ENCODE results near the gene MAMDC4.
"Not testable (repeated sequence)": the region's sequence is repeated elsewhere in the genome, so short reads cannot be mapped to it uniquely, and the experiment has no call there.

Gene MAMDC4

GRCh38 chr9:136827794-136828473 is 24.2 kb upstream of the MAMDC4 start:
- no peak overlapping the region for H3K27ac ChIP-seq (ENCODE audit: low read length)
- H3K36me3 ChIP-seq (ENCODE audit: control insufficient read depth, low read depth, low read length), result peaks cover 60% of the 10 kb centered on the region
- H3K4me1 ChIP-seq (ENCODE audit: control insufficient read depth, low read depth, low read length), result no peaks in the 10 kb centered on the region
- H3K9me3 ChIP-seq (ENCODE audit: control insufficient read depth, low read depth, low read length), result no peaks in the 10 kb centered on the region
- no peaks in the 10 kb centered on the region for H3K27me3 ChIP-seq (ENCODE audit: control insufficient read depth, insufficient read depth, low read length)
- H3K4me3 ChIP-seq (ENCODE audit: low read length), result no peak overlapping the region
- no peak overlapping the region for H3K9ac ChIP-seq (ENCODE audit: low read length)

DNA sequence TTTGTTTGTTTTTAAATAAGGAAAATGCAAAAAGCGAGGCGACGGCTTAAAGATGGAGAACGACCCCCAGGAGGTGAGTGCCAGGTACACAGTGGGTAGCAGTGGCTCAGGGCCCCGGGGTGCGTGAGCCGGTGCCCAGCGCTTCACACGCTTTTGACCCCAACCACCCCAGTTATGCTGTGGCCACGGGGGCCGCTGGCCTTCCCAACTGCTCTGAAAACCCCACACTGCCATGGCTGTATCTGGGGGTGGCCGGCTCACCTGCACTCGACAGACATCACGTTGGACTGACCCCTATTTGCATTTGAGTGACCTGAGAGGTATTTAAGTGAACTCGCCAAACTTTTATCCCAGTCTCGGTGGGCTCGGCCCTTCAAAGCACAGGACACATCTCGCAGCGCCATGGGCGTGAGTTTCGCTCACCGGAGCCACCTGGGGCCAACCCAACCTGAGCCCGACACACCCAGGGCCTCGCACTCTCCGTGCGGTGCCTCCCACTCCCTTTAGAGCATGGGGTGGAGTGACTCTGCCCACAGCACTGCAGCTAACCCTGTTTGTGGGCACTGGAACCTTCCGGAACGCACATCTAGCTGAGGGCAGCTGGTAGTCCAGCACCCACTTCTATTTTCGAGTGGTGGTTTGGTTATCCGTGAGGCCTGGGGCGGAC is 23.5 kb upstream of the MAMDC4 start:
- no peak overlapping the region for H3K27ac ChIP-seq (ENCODE audit: low read length)
- no peaks in the 10 kb centered on the region for H3K4me1 ChIP-seq (ENCODE audit: control insufficient read depth, low read depth, low read length)
- peaks cover 56% of the 10 kb centered on the region for H3K36me3 ChIP-seq (ENCODE audit: control insufficient read depth, low read depth, low read length)
- no peak overlapping the region for H3K4me3 ChIP-seq (ENCODE audit: low read length)
- no peaks in the 10 kb centered on the region for H3K27me3 ChIP-seq (ENCODE audit: control insufficient read depth, insufficient read depth, low read length)
- no peaks in the 10 kb centered on the region for H3K9me3 ChIP-seq (ENCODE audit: control insufficient read depth, low read depth, low read length)
- H3K9ac ChIP-seq (ENCODE audit: low read length), result no peak overlapping the region

DNA sequence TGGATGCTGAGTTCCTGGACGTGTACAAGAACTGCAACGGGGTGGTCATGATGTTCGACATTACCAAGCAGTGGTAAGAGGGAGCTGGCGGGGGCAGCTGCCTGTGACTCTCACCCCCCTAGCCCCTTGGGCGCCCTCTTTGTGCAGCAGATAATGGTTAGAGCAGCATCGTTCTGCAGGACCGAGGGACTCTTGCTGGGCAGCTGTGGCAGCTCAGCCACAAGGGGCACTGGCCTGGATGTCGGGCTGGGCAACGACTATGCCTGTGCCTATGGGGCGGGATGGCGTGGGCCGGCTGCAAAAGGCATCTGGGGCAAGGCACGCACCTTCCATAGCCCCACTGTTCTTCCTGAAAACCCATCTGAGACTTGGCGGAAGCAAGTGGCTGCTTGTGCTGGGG is 22.7 kb upstream of the MAMDC4 start:
- H3K4me1 ChIP-seq (ENCODE audit: control insufficient read depth, low read depth, low read length), result no peaks in the 10 kb centered on the region
- no peak overlapping the region for H3K9ac ChIP-seq (ENCODE audit: low read length)
- H3K9me3 ChIP-seq (ENCODE audit: control insufficient read depth, low read depth, low read length), result no peaks in the 10 kb centered on the region
- no peaks in the 10 kb centered on the region for H3K27me3 ChIP-seq (ENCODE audit: control insufficient read depth, insufficient read depth, low read length)
- peaks cover 53% of the 10 kb centered on the region for H3K36me3 ChIP-seq (ENCODE audit: control insufficient read depth, low read depth, low read length)
- H3K27ac ChIP-seq (ENCODE audit: low read length), result no peak overlapping the region
- H3K4me3 ChIP-seq (ENCODE audit: low read length), result no peak overlapping the region

DNA sequence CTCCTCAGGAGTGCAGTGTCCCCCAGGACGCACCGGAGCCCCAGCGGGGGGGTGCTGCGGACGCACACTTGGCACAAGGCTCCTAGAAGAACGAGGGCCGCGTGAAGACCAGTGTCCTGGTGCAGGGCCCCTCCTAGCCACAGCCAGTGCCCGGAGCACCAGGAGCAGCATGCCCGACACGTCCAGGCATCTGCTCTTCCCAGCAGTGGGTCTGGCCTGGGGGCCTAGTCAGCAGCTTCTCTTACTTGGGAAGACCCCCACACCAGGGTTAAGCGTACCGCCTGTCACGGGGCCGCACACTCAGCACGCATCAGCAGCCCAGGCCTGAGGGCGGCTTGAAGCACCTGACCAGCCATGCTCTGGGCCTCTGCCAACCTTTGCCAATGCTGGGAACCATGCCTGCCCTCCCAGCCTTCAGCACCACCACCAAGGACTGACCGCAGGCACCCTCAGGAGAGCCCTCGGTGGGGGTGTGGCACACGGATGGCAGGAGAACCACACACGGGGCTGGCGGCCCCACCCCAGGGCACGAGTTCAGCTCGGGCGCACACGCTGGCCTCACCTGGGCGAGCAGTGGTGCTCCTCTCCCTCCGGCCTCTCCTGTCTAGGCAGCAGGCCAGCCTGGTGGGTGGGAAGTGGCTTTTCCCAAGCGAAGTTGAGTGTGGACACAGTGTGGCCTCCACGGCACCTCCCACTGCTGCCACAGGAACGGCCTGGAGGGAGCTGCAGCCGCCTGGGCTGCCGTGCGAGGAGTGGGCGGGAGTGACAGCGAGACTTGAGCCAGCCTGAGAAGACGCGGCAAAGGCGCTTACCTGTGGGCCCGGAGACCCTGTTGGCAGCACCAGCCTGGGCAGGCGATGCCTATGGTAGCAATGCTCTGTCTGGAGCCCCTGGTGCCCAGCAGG is 21.9 kb upstream of the MAMDC4 start:
- no peak overlapping the region for H3K9ac ChIP-seq (ENCODE audit: low read length)
- H3K27me3 ChIP-seq (ENCODE audit: control insufficient read depth, insufficient read depth, low read length), result no peaks in the 10 kb centered on the region
- no peak overlapping the region for H3K27ac ChIP-seq (ENCODE audit: low read length)
- H3K9me3 ChIP-seq (ENCODE audit: control insufficient read depth, low read depth, low read length), result no peaks in the 10 kb centered on the region
- no peaks in the 10 kb centered on the region for H3K4me1 ChIP-seq (ENCODE audit: control insufficient read depth, low read depth, low read length)
- no peak overlapping the region for H3K4me3 ChIP-seq (ENCODE audit: low read length)
- H3K36me3 ChIP-seq (ENCODE audit: control insufficient read depth, low read depth, low read length), result peaks cover 53% of the 10 kb centered on the region

DNA sequence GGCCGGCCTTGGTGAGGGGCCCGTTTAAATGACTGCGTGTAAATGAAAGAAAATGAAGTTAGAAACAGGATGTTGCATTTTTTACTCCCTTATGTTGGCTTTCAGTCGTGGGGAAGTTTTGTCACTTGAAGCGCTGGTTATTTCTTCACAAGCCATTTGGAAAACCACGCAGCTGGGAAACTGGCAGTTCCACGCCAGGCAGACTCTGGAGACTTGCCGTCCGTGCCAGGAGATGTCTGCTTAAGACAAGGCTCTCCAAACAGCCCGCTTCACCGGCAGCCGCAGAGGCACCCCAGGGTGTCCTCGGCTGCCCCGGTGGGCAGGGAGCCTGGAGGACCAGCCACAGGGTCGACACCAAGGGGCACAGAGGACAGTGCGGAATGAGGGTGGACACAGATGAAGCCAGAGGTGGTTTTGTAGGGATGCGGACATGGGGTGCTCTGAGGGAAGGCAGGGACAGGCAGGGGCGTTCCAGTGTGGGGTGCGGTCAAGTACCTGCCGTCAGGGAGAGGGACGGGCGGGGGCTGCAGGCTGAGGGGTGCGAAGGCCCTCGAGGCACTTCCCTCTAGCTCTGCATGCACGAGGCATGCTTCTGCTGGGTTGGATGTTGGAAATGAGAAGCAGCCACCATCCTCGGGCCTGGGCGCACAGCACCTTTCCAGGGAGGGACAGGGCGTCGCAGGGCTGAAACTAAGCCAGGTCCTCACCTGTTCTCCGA is 21.0 kb upstream of the MAMDC4 start:
- H3K9ac ChIP-seq (ENCODE audit: low read length), result no peak overlapping the region
- H3K4me3 ChIP-seq (ENCODE audit: low read length), result no peak overlapping the region
- H3K27me3 ChIP-seq (ENCODE audit: control insufficient read depth, insufficient read depth, low read length), result no peaks in the 10 kb centered on the region
- no peak overlapping the region for H3K27ac ChIP-seq (ENCODE audit: low read length)
- H3K9me3 ChIP-seq (ENCODE audit: control insufficient read depth, low read depth, low read length), result no peaks in the 10 kb centered on the region
- H3K36me3 ChIP-seq (ENCODE audit: control insufficient read depth, low read depth, low read length), result peaks cover 46% of the 10 kb centered on the region
- H3K4me1 ChIP-seq (ENCODE audit: control insufficient read depth, low read depth, low read length), result no peaks in the 10 kb centered on the region

DNA sequence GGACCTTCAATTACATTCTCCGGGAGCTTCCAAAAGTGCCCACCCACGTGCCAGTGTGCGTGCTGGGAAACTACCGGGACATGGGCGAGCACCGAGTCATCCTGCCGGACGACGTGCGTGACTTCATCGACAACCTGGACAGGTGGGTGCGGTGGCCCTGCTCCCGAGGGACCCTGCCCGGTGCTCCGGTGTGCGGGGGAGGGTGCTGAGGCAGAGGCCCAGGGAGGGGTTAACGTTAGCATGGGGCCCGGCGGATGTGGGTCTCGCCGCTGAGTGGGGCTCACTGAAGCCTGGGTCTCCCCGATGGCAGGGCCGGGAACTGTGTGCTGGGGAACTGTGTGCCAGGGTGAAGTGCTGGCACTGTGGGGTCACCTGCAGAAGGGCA is 20.4 kb upstream of the MAMDC4 start:
- H3K36me3 ChIP-seq (ENCODE audit: control insufficient read depth, low read depth, low read length), result peaks cover 42% of the 10 kb centered on the region
- H3K9ac ChIP-seq (ENCODE audit: low read length), result no peak overlapping the region
- no peak overlapping the region for H3K27ac ChIP-seq (ENCODE audit: low read length)
- H3K4me3 ChIP-seq (ENCODE audit: low read length), result no peak overlapping the region
- H3K4me1 ChIP-seq (ENCODE audit: control insufficient read depth, low read depth, low read length), result no peaks in the 10 kb centered on the region
- H3K27me3 ChIP-seq (ENCODE audit: control insufficient read depth, insufficient read depth, low read length), result no peaks in the 10 kb centered on the region
- H3K9me3 ChIP-seq (ENCODE audit: control insufficient read depth, low read depth, low read length), result no peaks in the 10 kb centered on the region

DNA sequence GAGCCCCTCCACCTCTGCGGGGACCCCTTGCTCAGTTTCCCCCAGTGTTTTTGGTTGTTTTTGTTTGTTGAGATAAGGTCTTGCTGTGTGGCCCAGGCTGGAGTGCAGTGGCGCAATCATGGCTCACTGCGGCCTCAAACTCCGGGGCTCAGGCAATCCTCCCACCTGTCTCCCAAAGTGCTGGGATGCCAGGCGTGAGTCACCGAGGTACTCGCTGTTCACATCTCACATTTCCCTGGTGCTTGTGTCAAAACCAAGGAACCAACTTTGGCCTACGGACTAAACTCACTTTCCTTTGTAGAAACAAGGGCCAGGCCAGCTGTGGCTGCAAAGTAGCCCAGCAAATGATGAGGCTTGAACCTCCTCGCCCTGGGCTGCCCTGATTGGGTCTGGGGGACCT is 19.6 kb upstream of the MAMDC4 start:
- Histone ChIP-seq H3K27ac (ENCODE audit: low read length) (no peak overlapping the region), H3K4me3 (ENCODE audit: low read length) (no peak overlapping the region), H3K9me3 (ENCODE audit: control insufficient read depth, low read depth, low read length) (no peaks in the 10 kb centered on the region), H3K9ac (ENCODE audit: low read length) (no peak overlapping the region), H3K36me3 (ENCODE audit: control insufficient read depth, low read depth, low read length) (peaks cover 35% of the 10 kb centered on the region), H3K27me3 (ENCODE audit: control insufficient read depth, insufficient read depth, low read length) (no peaks in the 10 kb centered on the region), H3K4me1 (ENCODE audit: control insufficient read depth, low read depth, low read length) (no peaks in the 10 kb centered on the region)

DNA sequence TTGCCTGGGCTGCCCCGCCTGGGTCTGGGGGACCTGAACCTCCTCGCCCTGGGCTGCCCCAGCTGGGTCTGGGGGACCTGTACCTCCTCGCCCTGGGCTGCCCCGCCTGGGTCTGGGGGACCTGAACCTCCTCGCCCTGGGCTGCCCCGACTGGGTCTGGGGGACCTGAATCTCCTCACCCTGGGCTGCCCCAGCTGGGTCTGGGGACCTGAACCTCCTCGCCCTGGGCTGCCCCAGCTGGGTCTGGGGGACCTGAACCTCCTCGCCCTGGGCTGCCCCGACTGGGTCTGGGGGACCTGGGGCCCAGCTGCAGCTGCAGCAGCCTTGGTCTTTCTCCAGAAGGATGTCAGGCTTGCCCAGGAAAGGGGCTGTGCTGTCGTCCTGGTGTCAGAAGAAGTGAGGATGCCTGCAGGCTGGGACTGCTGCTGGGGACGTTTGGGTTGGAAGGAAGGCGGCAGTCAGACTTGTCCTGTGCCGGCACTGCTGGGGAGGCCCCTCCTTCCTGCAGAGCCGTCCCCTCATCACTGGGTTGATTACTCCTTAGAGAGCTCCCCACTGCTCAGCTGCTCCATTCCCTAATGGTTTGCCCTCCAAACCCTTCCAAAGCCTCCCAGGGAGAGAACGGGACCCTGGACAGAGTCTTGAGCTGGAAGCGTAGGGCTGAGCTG is 18.6 kb upstream of the MAMDC4 start:
- H3K9ac ChIP-seq (ENCODE audit: low read length); H3K4me1 ChIP-seq (ENCODE audit: control insufficient read depth, low read depth, low read length); H3K27ac ChIP-seq (ENCODE audit: low read length); H3K4me3 ChIP-seq (ENCODE audit: low read length); H3K9me3 ChIP-seq (ENCODE audit: control insufficient read depth, low read depth, low read length); H3K27me3 ChIP-seq (ENCODE audit: control insufficient read depth, insufficient read depth, low read length): not testable (repeated sequence)
- peaks cover 32% of the 10 kb centered on the region for H3K36me3 ChIP-seq (ENCODE audit: control insufficient read depth, low read depth, low read length)

DNA sequence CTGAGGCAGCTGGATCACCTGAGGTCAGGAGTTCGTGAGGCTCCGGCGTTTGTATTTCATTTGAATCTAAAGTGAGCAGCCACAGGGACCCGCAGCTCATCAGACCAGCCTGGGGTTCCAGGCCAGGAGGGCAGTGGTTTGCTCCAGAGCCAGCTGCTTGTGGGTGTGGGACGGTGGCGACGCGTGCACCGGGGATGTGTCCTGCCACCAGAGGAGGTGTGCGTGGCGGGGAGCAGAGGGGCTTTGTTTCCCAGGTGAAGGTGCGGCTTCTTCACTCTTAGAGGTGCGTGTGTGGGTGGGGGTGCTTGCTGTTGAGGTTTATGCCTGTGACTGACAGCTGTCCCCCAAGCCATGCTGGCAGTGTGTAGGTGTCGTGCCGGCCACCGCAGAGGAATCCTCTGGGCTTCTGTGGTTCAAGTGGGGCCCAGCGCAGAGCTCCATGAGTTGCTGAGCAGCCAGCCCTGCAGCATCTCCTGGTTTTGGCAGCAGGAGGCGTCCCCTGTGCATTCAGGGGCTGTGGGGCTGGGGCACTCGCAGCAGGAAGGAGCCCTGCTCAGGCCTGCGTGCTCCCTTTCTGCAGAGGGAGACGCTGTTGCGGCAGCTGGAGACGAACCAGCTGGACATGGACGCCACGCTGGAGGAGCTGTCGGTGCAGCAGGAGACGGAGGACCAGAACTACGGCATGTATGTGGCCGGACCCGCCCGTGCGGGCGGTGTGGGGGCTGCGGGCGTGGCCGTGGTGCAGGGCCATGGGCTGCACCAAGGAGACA is 16.8 kb upstream of the MAMDC4 start:
- H3K9ac ChIP-seq (ENCODE audit: low read length), result no peak overlapping the region
- peaks cover 4% of the 10 kb centered on the region for H3K4me1 ChIP-seq (ENCODE audit: control insufficient read depth, low read depth, low read length)
- H3K27me3 ChIP-seq (ENCODE audit: control insufficient read depth, insufficient read depth, low read length), result no peaks in the 10 kb centered on the region
- H3K27ac ChIP-seq (ENCODE audit: low read length), result no peak overlapping the region
- H3K36me3 ChIP-seq (ENCODE audit: control insufficient read depth, low read depth, low read length), result peaks cover 27% of the 10 kb centered on the region
- H3K4me3 ChIP-seq (ENCODE audit: low read length), result no peak overlapping the region
- H3K9me3 ChIP-seq (ENCODE audit: control insufficient read depth, low read depth, low read length), result no peaks in the 10 kb centered on the region

DNA sequence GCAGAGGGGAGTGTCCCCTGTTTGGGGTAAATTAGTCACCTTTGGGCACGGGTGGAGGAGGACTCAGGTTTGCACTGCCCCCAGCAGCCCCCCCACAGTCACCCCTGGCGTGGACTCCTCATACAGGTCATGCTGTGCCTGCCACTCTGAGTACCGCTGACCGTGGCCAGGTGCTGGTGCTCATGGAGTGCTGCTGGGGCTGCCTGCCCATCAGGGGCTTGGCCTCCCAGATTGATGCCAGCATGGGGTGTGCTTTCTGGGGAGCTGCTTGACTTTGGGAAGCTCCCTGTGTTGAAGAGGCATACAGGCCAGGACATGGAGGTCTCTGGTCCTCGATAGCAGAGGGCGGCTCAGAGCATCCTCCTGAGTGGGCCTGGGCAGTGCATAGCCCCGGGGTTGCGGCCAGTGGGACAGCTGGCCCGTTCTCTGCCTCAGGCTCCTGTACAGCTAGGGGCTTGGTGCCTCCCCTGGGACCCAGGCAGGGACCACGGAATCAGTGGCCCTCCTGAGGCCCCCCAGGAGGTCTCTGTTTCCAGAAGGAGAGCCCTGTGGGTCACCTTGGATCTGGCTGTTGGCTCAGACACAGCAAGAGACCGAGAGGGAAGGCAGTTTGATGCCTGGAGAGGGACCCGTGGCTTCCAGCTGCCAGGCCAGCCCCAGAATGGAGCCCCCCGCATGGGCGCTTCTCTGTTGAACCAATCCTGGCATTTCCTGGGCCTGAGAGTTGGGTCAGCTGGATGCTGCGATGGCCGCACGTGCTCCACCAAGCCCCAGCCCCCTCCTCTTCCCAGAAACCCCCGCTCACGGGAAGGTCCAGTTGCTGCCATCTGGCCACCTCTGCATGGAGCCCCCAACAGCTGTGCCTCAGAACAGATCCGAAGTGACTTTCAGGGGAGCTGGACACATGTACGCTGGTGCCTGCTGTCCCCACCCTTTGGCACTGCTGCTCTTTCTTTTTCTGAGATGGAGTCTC is 15.9 kb upstream of the MAMDC4 start:
- H3K27me3 ChIP-seq (ENCODE audit: control insufficient read depth, insufficient read depth, low read length), result no peaks in the 10 kb centered on the region
- no peaks in the 10 kb centered on the region for H3K9me3 ChIP-seq (ENCODE audit: control insufficient read depth, low read depth, low read length)
- no peak overlapping the region for H3K4me3 ChIP-seq (ENCODE audit: low read length)
- H3K27ac ChIP-seq (ENCODE audit: low read length), result no peak overlapping the region
- H3K9ac ChIP-seq (ENCODE audit: low read length), result no peak overlapping the region
- H3K4me1 ChIP-seq (ENCODE audit: control insufficient read depth, low read depth, low read length), result peaks cover 12% of the 10 kb centered on the region
- peaks cover 19% of the 10 kb centered on the region for H3K36me3 ChIP-seq (ENCODE audit: control insufficient read depth, low read depth, low read length)
